ENCODE results near the gene GRAMD1A.

DNA sequence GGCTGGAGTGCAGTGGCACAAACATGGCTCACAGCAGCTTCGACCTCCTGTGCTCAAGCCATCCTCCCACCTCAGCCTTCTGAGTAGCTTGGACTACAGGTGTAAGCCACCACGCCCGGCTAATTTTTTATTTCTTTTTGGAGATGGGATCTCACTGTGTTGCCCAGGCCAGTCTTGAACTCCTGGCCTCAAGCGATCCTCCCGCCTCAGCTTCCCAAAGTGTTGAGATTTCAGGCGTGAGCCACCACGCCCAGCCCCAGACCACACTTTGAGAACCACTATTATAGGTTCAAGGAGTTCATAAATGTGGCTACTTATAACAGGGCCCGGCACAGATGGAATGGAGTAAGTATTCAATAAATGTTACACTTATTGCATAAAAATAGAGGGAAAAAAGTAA lies 26.9 kb downstream of the GRAMD1A start:
- TF ChIP-seq, protein P1, sequence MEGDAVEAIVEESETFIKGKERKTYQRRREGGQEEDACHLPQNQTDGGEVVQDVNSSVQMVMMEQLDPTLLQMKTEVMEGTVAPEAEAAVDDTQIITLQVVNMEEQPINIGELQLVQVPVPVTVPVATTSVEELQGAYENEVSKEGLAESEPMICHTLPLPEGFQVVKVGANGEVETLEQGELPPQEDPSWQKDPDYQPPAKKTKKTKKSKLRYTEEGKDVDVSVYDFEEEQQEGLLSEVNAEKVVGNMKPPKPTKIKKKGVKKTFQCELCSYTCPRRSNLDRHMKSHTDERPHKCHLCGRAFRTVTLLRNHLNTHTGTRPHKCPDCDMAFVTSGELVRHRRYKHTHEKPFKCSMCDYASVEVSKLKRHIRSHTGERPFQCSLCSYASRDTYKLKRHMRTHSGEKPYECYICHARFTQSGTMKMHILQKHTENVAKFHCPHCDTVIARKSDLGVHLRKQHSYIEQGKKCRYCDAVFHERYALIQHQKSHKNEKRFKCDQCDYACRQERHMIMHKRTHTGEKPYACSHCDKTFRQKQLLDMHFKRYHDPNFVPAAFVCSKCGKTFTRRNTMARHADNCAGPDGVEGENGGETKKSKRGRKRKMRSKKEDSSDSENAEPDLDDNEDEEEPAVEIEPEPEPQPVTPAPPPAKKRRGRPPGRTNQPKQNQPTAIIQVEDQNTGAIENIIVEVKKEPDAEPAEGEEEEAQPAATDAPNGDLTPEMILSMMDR (conservative IDR thresholded peaks at IDR 0.05): no peak
- no peak for TF ChIP-seq EZH2 (IDR thresholded peaks at IDR 0.05; ENCODE audit: low read depth)

Data from PC-9 (cell line).